HG03025 (cell line): Measurements from ENCODE around the gene CKM.
"Not testable (repeated sequence)": the region's sequence is repeated elsewhere in the genome, so short reads cannot be mapped to it uniquely, and the experiment has no call there.

ENCODE experiments used
- ATAC-seq: cut with Tn5 transposase; IDR thresholded peaks from one replicate; pipeline ENCODE4 v1.9.1; 2021; ENCODE audit warnings: mild to moderate bottlenecking, moderate library complexity; ENCODE audit not compliant: unreplicated experiment, low FRiP score

CKM gene

GRCh38 chr19:45295873-45296272, 26.8 kb downstream of the CKM start:
- ATAC-seq: no peak

- ATAC-seq: no peak
Measured at GRCh38 chr19:45294291-45295029, 28.2 kb downstream of the CKM start.

- ATAC-seq: no peak
Measured at GRCh38 chr19:45293682-45294081, 29.0 kb downstream of the CKM start.

GRCh38 chr19:45291834-45292233, 30.8 kb downstream of the CKM start:
- no peak for ATAC-seq

- no peak for ATAC-seq
Measured at GRCh38 chr19:45290381-45290931, 32.2 kb downstream of the CKM start.

- ATAC-seq: no peak
Measured at GRCh38 chr19:45283443-45284033, 39.1 kb downstream of the CKM start.

- ATAC-seq: no peak
Measured at GRCh38 chr19:45280471-45280961, 42.2 kb downstream of the CKM start.

GRCh38 chr19:45279587-45280192, 43.0 kb downstream of the CKM start:
- no peak for ATAC-seq

GRCh38 chr19:45278087-45278486, 44.6 kb downstream of the CKM start:
- no peak for ATAC-seq

GRCh38 chr19:45276284-45276687, 46.4 kb downstream of the CKM start:
- no peak for ATAC-seq

GRCh38 chr19:45275370-45275971, 47.2 kb downstream of the CKM start:
- no peak for ATAC-seq

GRCh38 chr19:45273521-45273855, 49.2 kb downstream of the CKM start:
- no peak for ATAC-seq

GRCh38 chr19:45271735-45272108, 51.0 kb downstream of the CKM start:
- ATAC-seq: no peak

GRCh38 chr19:45271098-45271734, 51.5 kb downstream of the CKM start:
- no peak for ATAC-seq

- not testable (repeated sequence) for ATAC-seq
Measured at GRCh38 chr19:45269939-45270338, 52.7 kb downstream of the CKM start.

- no peak for ATAC-seq
Measured at GRCh38 chr19:45267296-45267695, 55.4 kb downstream of the CKM start.

GRCh38 chr19:45265375-45265774, 57.3 kb downstream of the CKM start:
- ATAC-seq: no peak

- ATAC-seq: no peak
Measured at GRCh38 chr19:45264781-45265317, 57.8 kb downstream of the CKM start.

- ATAC-seq: no peak
Measured at GRCh38 chr19:45263013-45263412, 59.7 kb downstream of the CKM start.

GRCh38 chr19:45262570-45262969, 60.1 kb downstream of the CKM start:
- ATAC-seq: no peak
